Mammary epithelial cell (primary cell): ENCODE data around the gene NPIPB8.

Source experiments
- EZH2 ChIP-seq: IDR thresholded peaks from 2 replicates; pipeline ENCODE4 v1.6.1; 2012; ENCODE audit warnings: low read length, inconsistent platforms, borderline replicate concordance
- TF ChIP-seq, protein P1 (sequence below), 2 donors: IDR thresholded peaks in 1 of 2; conservative IDR thresholded peaks in 1 of 2; 2 replicates each; pipeline ENCODE4 v1.5.1; 2011 to 2012; ENCODE audit warnings: inconsistent platforms in 2 of 2, low read length in 2 of 2, mild to moderate bottlenecking in 2 of 2, control low read depth in 1 of 2, low read depth in 1 of 2; ENCODE audit not compliant: insufficient read depth in 1 of 2; ENCODE audit errors: extremely low read depth in 1 of 2

DNA sequence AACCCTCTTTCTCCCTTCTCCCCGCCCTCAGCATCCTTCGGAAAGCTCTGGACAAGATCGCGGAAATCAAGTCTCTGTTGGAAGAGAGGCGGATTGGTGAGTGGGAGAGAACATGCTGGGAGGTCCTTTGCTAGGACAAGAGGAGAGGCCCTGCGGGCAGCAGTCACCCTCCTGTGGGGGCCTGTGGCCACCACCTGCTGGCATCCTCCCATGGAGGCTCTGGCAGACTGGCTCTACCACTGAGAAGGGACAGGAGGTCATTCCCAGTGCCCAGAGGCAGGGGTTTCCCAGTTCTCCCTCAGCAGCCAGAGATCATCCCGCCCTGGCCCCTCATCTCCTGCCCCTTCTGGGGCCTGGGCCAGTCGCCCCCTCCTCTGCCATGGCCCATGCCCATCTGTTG lies 48.8 kb upstream of the NPIPB8 start:
- TF ChIP-seq, protein P1, sequence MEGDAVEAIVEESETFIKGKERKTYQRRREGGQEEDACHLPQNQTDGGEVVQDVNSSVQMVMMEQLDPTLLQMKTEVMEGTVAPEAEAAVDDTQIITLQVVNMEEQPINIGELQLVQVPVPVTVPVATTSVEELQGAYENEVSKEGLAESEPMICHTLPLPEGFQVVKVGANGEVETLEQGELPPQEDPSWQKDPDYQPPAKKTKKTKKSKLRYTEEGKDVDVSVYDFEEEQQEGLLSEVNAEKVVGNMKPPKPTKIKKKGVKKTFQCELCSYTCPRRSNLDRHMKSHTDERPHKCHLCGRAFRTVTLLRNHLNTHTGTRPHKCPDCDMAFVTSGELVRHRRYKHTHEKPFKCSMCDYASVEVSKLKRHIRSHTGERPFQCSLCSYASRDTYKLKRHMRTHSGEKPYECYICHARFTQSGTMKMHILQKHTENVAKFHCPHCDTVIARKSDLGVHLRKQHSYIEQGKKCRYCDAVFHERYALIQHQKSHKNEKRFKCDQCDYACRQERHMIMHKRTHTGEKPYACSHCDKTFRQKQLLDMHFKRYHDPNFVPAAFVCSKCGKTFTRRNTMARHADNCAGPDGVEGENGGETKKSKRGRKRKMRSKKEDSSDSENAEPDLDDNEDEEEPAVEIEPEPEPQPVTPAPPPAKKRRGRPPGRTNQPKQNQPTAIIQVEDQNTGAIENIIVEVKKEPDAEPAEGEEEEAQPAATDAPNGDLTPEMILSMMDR (conservative IDR thresholded peaks at IDR 0.05 in 1 of 2, IDR thresholded peaks at IDR 0.05 in 1 of 2; ENCODE audit: extremely low read depth in 1 of 2, insufficient read depth in 1 of 2, low read depth in 1 of 2, low read length in 2 of 2): no peak
- no peak for TF ChIP-seq EZH2
